COLO668 (cell line): ENCODE results near the gene RDH8.
A peak's percentile ranks its signal among the peaks of the same experiment; 100 is the strongest.

Source experiments
- DNase-seq: peaks from one replicate; lab custom pipeline; 2025; ENCODE audit not compliant: unreplicated experiment; lab: John Stamatoyannopoulos, UW

RDH8 gene

GRCh38 chr19:10013316-10013715 lies at the start of gene RDH8:
Gene RDH8 (plus strand): TSS chr19:10013483. CDS start chr19:10013498, 15 bp downstream.
- DNase-seq = no peak

GRCh38 chr19:9966024-9966423 lies 47.3 kb upstream of the RDH8 start:
- no peak for DNase-seq

- no peak for DNase-seq
Measured at GRCh38 chr19:9966448-9966847, 46.8 kb upstream of the RDH8 start.

- DNase-seq = no peak
Measured at GRCh38 chr19:9967326-9967725, 46.0 kb upstream of the RDH8 start.

- no peak for DNase-seq
Measured at GRCh38 chr19:9968820-9969687, 44.2 kb upstream of the RDH8 start.

- DNase-seq = no peak
Measured at GRCh38 chr19:9969688-9969975, 43.7 kb upstream of the RDH8 start.

GRCh38 chr19:9970481-9970880 lies 42.8 kb upstream of the RDH8 start:
- DNase-seq = no peak

- DNase-seq = no peak
Measured at GRCh38 chr19:9971166-9971897, 42.0 kb upstream of the RDH8 start.

- DNase-seq = no peak
Measured at GRCh38 chr19:9972103-9972502, 41.2 kb upstream of the RDH8 start.

GRCh38 chr19:9981406-9982260 lies 31.6 kb upstream of the RDH8 start:
- no peak for DNase-seq

- DNase-seq = no peak
Measured at GRCh38 chr19:9986787-9987281, 26.4 kb upstream of the RDH8 start.

- DNase-seq = no peak
Measured at GRCh38 chr19:9989504-9989903, 23.8 kb upstream of the RDH8 start.

- no peak for DNase-seq
Measured at GRCh38 chr19:9991425-9992191, 21.7 kb upstream of the RDH8 start.

- no peak for DNase-seq
Measured at GRCh38 chr19:9995084-9995483, 18.2 kb upstream of the RDH8 start.

GRCh38 chr19:9995999-9996398 lies 17.3 kb upstream of the RDH8 start:
- no peak for DNase-seq

GRCh38 chr19:9996541-9996940 lies 16.7 kb upstream of the RDH8 start:
- no peak for DNase-seq

GRCh38 chr19:10000171-10000826 lies 13.0 kb upstream of the RDH8 start:
- DNase-seq = peak; percentile 42

GRCh38 chr19:10001899-10002298 lies 11.4 kb upstream of the RDH8 start:
- DNase-seq = no peak

GRCh38 chr19:10003271-10003670 lies 10.0 kb upstream of the RDH8 start:
- no peak for DNase-seq

- DNase-seq = no peak
Measured at GRCh38 chr19:10004617-10005016, 8.7 kb upstream of the RDH8 start.
